Measurements from ENCODE around the gene FTO. TPM values are rescaled to one million over a fixed set of nuclear protein-coding genes. Genes with fewer than 3 reads are reported as not detected.

The FTO gene
- total and polyA plus RNA-seq, 4 experiments from 2014 or later: 61.5 to 126 (median 69.7) TPM

DNA sequence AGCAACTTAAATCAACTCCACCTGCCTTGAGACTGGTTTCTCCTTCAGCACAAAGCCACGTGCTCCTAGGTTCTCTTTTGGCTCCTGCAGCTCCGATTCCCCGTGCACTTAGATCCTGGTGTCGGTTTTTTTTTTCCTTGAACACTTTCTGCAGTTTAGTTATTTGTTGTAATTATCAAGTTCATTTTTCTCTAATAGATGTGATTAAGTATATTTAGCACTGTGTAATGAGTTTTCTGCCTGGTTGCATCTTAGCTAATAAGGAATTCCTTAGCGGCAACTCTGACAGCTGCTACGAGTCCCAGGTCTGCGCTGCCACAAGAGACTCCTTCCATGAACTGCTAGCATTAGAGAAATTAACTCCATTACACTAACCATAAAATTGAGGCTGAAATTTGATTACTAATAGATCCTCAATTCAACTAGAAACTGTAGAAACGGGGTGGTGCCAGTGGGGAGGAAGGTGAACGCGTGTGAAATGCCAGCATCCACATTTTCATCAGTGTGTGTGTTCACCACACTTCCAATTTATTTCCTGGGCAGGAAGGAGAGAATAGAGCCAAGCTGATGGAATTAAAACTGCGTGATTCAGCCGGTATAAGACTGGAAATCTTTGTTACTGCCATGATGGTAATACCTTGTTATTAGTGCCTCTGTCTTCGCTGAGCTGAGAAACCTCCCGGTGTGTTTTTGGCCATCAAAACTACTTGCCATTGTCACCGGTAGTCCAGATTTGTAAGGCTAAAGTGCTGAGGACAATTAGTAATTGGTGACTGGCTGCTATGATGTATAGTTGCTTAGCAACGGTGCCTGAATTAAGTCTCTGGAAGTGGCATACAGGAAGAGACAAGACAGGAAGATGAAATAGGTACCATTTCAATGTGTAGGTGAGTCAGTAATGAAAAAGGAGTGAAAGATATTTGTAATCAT lies 350.2 kb downstream of the FTO start:
- H3K27ac ChIP-seq (ENCODE audit: low read depth, low read length): no peak overlapping the region
- Mint-ChIP-seq H3K9me3 (peaks cover 0 to 2% (median 0%) of the 10 kb centered on the region in 8 donors), H3K27me3 (no peaks in the 10 kb centered on the region), H3K4me1 (peaks cover 0 to 4% (median 0%) of the 10 kb centered on the region in 4 donors), H3K36me3 (peaks cover 5 to 14% of the 10 kb centered on the region in 2 donors), H3K4me3 (no peak overlapping the region), H3K27ac (no peak overlapping the region)
- no peaks in the 10 kb centered on the region for H3K27me3 ChIP-seq (ENCODE audit: insufficient read depth, low read length)
- H3K4me3 ChIP-seq (ENCODE audit: low read length in 2 of 2): no peak overlapping the region
- no peaks in the 10 kb centered on the region for H3K9me3 ChIP-seq (ENCODE audit: control insufficient read depth in 1 of 2, low read length in 2 of 2)
- ChIA-PET CTCF (ENCODE audit: partially characterized antibody) (no interaction called here), POLR2A (ENCODE audit: partially characterized antibody) (no interaction called here)
- H3K4me1 ChIP-seq (ENCODE audit: insufficient read depth, low read length): no peaks in the 10 kb centered on the region
- no peak for DNase-seq
- H3K36me3 ChIP-seq (ENCODE audit: insufficient read depth, low read length): no peaks in the 10 kb centered on the region
- intact Hi-C loops (cut with micrococcal nuclease): no loop called here

DNA sequence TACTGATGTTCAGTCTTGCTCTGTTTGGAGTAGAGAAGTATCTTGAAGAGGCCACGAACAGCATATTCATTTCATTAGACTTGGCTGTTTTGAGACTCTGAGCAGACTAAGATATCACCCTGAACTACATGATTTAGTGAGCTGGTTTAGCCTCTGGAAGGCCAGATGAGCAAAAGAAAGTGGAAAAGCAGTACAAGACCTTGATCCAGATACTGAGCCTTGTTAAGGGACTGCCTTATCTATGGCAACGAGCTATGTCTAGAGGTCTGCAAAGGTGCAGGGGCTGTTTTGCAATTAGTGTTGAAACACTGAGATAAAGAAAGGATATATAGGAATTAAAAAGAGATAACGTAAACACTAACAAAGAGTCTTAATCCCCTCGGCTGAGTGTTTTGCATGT lies 351.2 kb downstream of the FTO start:
- H3K4me1 ChIP-seq (ENCODE audit: insufficient read depth, low read length): no peaks in the 10 kb centered on the region
- CTCF ChIA-PET (ENCODE audit: partially characterized antibody): no interaction called here
- Mint-ChIP-seq H3K9me3 (peaks cover 0 to 2% (median 0%) of the 10 kb centered on the region in 8 donors), H3K27ac (no peak overlapping the region), H3K27me3 (no peaks in the 10 kb centered on the region), H3K4me3 (no peak overlapping the region), H3K36me3 (peaks cover 5 to 14% of the 10 kb centered on the region in 2 donors), H3K4me1 (no peaks in the 10 kb centered on the region)
- intact Hi-C loops (cut with micrococcal nuclease): no loop called here
- H3K9me3 ChIP-seq (ENCODE audit: control insufficient read depth in 1 of 2, low read length in 2 of 2): no peaks in the 10 kb centered on the region
- no peaks in the 10 kb centered on the region for H3K36me3 ChIP-seq (ENCODE audit: insufficient read depth, low read length)
- no peaks in the 10 kb centered on the region for H3K27me3 ChIP-seq (ENCODE audit: insufficient read depth, low read length)
- no peak overlapping the region for H3K4me3 ChIP-seq (ENCODE audit: low read length in 2 of 2)
- no peak overlapping the region for H3K27ac ChIP-seq (ENCODE audit: low read depth, low read length)
- POLR2A ChIA-PET (ENCODE audit: partially characterized antibody): no interaction called here
- DNase-seq: no peak

DNA sequence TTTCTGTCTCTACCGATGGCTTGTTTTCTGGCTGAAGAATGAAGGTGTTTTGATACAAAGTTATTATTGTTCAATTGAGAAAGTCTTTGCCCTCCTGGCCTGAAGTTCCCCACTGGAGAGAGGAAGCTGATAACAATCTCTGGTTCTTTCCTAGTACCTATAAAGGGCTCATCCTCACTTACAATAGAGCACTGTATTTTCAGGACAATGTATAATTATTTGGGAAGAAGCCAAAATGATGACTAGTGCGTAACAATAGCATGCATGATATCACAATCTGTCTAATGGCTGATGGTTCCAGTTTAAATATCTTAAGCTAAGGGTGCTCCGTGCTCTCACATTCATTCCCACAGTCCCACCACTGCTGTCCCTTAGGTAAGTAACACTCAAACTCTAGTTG lies 351.9 kb downstream of the FTO start:
- Histone ChIP-seq H3K9me3 (ENCODE audit: control insufficient read depth in 1 of 2, low read length in 2 of 2) (no peaks in the 10 kb centered on the region), H3K4me1 (ENCODE audit: insufficient read depth, low read length) (no peaks in the 10 kb centered on the region), H3K27me3 (ENCODE audit: insufficient read depth, low read length) (no peaks in the 10 kb centered on the region), H3K4me3 (ENCODE audit: low read length in 2 of 2) (no peak overlapping the region), H3K36me3 (ENCODE audit: insufficient read depth, low read length) (no peaks in the 10 kb centered on the region), H3K27ac (ENCODE audit: low read depth, low read length) (no peak overlapping the region)
- H3K36me3 Mint-ChIP-seq: peaks cover 5 to 14% of the 10 kb centered on the region in 2 donors
- no peaks in the 10 kb centered on the region for H3K4me1 Mint-ChIP-seq
- H3K9me3 Mint-ChIP-seq: peaks cover 0 to 2% (median 0%) of the 10 kb centered on the region in 8 donors
- H3K27me3 Mint-ChIP-seq: no peaks in the 10 kb centered on the region
- no peak for DNase-seq
- POLR2A ChIA-PET (ENCODE audit: partially characterized antibody): no interaction called here
- CTCF ChIA-PET (ENCODE audit: partially characterized antibody): no interaction called here
- intact Hi-C loops (cut with micrococcal nuclease): no loop called here
- H3K4me3 Mint-ChIP-seq: no peak overlapping the region
- H3K27ac Mint-ChIP-seq: no peak overlapping the region

DNA sequence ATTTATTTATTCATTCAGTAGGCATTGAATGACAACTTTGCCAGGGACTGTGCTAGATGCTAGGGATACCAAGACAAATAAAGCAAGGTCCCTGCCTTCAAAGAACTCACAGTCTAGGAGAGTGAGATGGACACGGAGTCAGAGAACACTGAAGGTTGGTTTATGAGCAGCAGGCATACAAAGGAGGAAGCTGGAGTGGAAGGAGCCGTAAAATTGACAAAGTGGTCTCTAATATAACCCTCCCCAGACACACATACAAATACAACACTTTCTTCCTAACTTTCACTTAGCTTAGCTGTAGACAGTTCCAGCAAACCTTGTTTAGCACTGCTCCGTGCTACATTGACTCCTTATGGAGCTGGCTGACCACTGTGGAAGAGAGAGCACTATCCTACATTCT lies 353.0 kb downstream of the FTO start:
- Mint-ChIP-seq H3K27me3 (no peaks in the 10 kb centered on the region), H3K9me3 (peaks cover 0 to 2% (median 0%) of the 10 kb centered on the region in 8 donors), H3K4me3 (no peak overlapping the region), H3K4me1 (no peaks in the 10 kb centered on the region), H3K27ac (no peak overlapping the region), H3K36me3 (peaks cover 5 to 13% of the 10 kb centered on the region in 2 donors)
- CTCF ChIA-PET (ENCODE audit: partially characterized antibody): no interaction called here
- Histone ChIP-seq H3K9me3 (ENCODE audit: control insufficient read depth in 1 of 2, low read length in 2 of 2) (no peaks in the 10 kb centered on the region), H3K4me3 (ENCODE audit: low read length in 2 of 2) (no peak overlapping the region), H3K4me1 (ENCODE audit: insufficient read depth, low read length) (no peaks in the 10 kb centered on the region), H3K36me3 (ENCODE audit: insufficient read depth, low read length) (no peaks in the 10 kb centered on the region), H3K27ac (ENCODE audit: low read depth, low read length) (no peak overlapping the region), H3K27me3 (ENCODE audit: insufficient read depth, low read length) (no peaks in the 10 kb centered on the region)
- POLR2A ChIA-PET (ENCODE audit: partially characterized antibody): no interaction called here
- intact Hi-C loops (cut with micrococcal nuclease): no loop called here
- DNase-seq: no peak

DNA sequence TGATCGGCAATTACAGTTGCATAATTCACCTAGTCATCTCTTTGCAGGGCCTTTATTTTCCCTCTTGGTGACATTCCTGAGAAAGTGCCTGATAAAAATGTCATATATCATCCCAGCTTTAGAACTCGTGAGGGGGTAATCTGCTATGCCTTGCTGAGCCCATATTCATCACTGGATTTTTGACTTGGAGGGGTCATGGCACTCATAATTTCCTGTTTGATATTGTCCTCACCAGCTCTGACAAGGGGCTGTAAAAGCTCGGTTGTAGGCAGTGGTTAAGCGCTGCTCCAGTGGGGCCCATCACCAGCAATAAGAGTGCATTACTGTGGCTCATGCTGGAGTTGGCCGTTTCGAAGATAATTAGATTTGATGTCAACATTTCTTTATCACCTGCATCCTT lies 355.4 kb downstream of the FTO start:
- intact Hi-C loops (cut with micrococcal nuclease): no loop called here
- Histone ChIP-seq H3K9me3 (ENCODE audit: control insufficient read depth in 1 of 2, low read length in 2 of 2) (no peaks in the 10 kb centered on the region), H3K27me3 (ENCODE audit: insufficient read depth, low read length) (no peaks in the 10 kb centered on the region), H3K36me3 (ENCODE audit: insufficient read depth, low read length) (no peaks in the 10 kb centered on the region), H3K27ac (ENCODE audit: low read depth, low read length) (no peak overlapping the region), H3K4me1 (ENCODE audit: insufficient read depth, low read length) (no peaks in the 10 kb centered on the region), H3K4me3 (ENCODE audit: low read length in 2 of 2) (no peak overlapping the region)
- no peak overlapping the region for H3K4me3 Mint-ChIP-seq
- CTCF ChIA-PET (ENCODE audit: partially characterized antibody): no interaction called here
- H3K9me3 Mint-ChIP-seq: peaks cover 0 to 2% (median 0%) of the 10 kb centered on the region in 8 donors
- H3K36me3 Mint-ChIP-seq: peaks cover 5 to 18% of the 10 kb centered on the region in 2 donors
- no peak for DNase-seq
- H3K27ac Mint-ChIP-seq: no peak overlapping the region
- peaks cover 0 to 1% (median under 1%) of the 10 kb centered on the region in 4 donors for H3K4me1 Mint-ChIP-seq
- H3K27me3 Mint-ChIP-seq: no peaks in the 10 kb centered on the region
- POLR2A ChIA-PET (ENCODE audit: partially characterized antibody): no interaction called here

DNA sequence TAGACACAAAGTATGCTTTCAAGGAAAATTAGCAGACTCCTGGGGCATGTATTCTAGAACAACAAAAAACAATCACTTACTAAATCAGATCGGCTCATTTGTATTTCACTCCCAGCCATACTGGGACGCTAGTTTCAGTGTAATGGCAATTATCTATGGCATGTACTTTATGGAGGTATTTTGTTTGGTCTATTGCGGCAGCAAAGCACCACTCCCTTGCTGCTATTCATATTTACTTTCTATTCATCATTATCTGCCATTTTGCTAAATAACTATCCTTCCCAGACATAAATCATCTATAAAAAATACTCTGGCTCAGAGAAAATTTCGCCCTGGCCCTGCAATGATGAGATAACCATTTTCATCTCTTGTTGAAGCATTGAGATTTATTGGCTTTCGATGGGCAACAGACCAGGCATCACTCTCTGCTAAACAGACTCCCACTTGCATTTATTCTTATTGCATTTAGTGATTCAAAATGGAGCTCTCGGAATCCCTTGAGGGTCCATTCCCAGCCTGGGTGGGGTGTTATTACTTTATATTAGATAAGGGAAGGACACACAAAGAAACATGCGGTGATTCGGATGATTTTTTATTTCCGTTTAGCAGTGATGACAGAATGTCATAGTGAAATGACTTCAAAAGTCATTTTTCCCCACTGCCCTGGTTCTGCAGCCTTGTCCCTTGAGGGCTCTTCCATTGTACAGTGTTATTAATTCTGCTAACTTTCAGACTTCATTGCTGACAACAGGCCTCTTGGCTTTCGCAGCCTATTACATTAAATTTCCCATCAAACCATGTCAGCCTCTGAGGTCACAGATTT lies 356.9 kb downstream of the FTO start:
- DNase-seq: no peak
- H3K4me1 Mint-ChIP-seq: peaks cover 0 to 1% (median under 1%) of the 10 kb centered on the region in 4 donors
- CTCF ChIA-PET (ENCODE audit: partially characterized antibody): no interaction called here
- H3K36me3 ChIP-seq (ENCODE audit: insufficient read depth, low read length): no peaks in the 10 kb centered on the region
- no peak overlapping the region for H3K27ac ChIP-seq (ENCODE audit: low read depth, low read length)
- H3K27ac Mint-ChIP-seq: no peak overlapping the region
- H3K4me3 ChIP-seq (ENCODE audit: low read length in 2 of 2): no peak overlapping the region
- no peaks in the 10 kb centered on the region for H3K27me3 ChIP-seq (ENCODE audit: insufficient read depth, low read length)
- H3K4me3 Mint-ChIP-seq: no peak overlapping the region
- H3K27me3 Mint-ChIP-seq: no peaks in the 10 kb centered on the region
- peaks cover 0 to 2% (median 0%) of the 10 kb centered on the region in 8 donors for H3K9me3 Mint-ChIP-seq
- H3K4me1 ChIP-seq (ENCODE audit: insufficient read depth, low read length): no peaks in the 10 kb centered on the region
- intact Hi-C loops (cut with micrococcal nuclease): no loop called here
- H3K9me3 ChIP-seq (ENCODE audit: control insufficient read depth in 1 of 2, low read length in 2 of 2): no peaks in the 10 kb centered on the region
- POLR2A ChIA-PET (ENCODE audit: partially characterized antibody): no interaction called here
- peaks cover 5 to 24% of the 10 kb centered on the region in 2 donors for H3K36me3 Mint-ChIP-seq

DNA sequence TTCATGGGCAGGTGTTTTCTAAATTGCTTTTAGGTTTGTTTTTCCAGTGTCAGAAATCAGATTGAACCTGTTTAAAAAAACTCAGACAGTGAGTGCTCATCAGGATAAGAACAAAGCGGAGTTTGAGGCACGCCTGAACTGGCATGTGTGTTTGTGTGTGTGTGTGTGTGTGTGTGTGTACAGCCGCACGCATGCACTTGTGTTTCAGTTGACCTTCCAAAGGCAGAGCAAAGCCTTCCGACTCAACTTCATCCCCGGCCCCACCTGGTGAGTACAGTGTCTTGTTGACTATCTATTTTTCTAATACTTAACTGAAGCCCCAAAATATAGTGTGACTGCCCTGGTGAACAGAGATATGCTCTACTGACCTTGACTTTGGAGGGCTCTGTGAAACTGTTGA lies 357.5 kb downstream of the FTO start:
- no peaks in the 10 kb centered on the region for H3K9me3 ChIP-seq (ENCODE audit: control insufficient read depth in 1 of 2, low read length in 2 of 2)
- H3K4me3 ChIP-seq (ENCODE audit: low read length in 2 of 2): no peak overlapping the region
- H3K27me3 ChIP-seq (ENCODE audit: insufficient read depth, low read length): no peaks in the 10 kb centered on the region
- Mint-ChIP-seq H3K4me3 (no peak overlapping the region), H3K27ac (no peak overlapping the region), H3K4me1 (peaks cover 0 to 1% (median under 1%) of the 10 kb centered on the region in 4 donors), H3K9me3 (peaks cover 0 to 2% (median 0%) of the 10 kb centered on the region in 8 donors), H3K27me3 (no peaks in the 10 kb centered on the region), H3K36me3 (peaks cover 5 to 23% of the 10 kb centered on the region in 2 donors)
- H3K27ac ChIP-seq (ENCODE audit: low read depth, low read length): no peak overlapping the region
- POLR2A ChIA-PET (ENCODE audit: partially characterized antibody): no interaction called here
- CTCF ChIA-PET (ENCODE audit: partially characterized antibody): no interaction called here
- no peak for DNase-seq
- H3K36me3 ChIP-seq (ENCODE audit: insufficient read depth, low read length): no peaks in the 10 kb centered on the region
- H3K4me1 ChIP-seq (ENCODE audit: insufficient read depth, low read length): no peaks in the 10 kb centered on the region
- intact Hi-C loops (cut with micrococcal nuclease): no loop called here

All from CD4-positive, alpha-beta memory T cell (primary cell).